ENCODE results near the gene CHN2.

DNA sequence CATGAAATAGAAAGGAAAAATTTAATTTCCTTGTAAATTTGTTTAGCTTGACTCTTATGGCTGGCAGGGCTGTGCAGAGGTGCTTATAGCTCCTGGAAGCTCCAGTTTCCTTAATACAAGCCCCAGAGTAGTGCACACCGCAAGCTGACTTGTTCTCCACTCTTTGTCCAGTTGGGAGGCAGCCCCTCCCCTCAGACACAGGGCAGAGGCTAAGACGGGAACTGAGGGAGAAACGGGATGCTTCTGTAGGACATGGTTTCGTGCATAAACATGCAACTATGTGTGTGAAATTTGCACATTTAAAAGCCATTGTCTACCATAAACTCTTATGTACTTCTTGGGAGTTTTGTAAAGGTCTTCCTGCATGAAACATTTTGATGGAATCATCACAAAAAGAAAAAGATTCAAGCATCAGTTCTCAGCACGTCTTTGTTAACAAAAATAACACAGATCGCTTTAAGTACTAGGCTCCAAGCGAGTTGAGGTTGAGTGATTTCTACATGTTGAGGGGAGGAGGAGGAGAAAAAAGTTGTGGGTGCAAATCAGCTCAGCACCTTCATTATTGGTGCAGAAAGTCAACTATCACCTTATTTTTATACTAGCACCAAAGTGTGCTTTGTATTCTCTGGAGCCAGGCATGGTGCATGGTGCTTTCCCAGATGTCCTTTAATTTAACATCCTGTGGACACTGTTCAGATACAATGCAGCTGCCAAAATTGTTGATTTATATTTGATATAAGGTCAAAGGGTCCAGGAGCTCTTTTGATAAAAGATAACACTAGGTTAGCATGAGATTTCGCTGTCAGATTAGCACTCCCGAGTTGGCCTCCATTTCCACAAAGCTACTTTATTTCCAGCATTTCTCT is 124.5 kb downstream of the CHN2 start:
- TF ChIP-seq TAF1 (IDR thresholded peaks at IDR 0.05; ENCODE audit: borderline replicate concordance, low read depth, low read length) (no peak), POLR2A (IDR thresholded peaks at IDR 0.05; ENCODE audit: low read depth, low read length) (no peak), POLR2AphosphoS5 (IDR thresholded peaks at IDR 0.05; ENCODE audit: low read depth, low read length) (no peak)

Data from GM12892 (cell line).